GM18519 (cell line): ENCODE data around the gene ERCC2.

Experiments
- ATAC-seq: cut with Tn5 transposase; IDR thresholded peaks from one replicate; pipeline ENCODE4 v1.9.1; 2021; ENCODE audit warnings: mild to moderate bottlenecking, moderate library complexity; ENCODE audit not compliant: unreplicated experiment, low FRiP score

Gene ERCC2

GRCh38 chr19:45306518-45307027, 63.8 kb downstream of the ERCC2 start:
- ATAC-seq: no peak

GRCh38 chr19:45306040-45306439, 64.3 kb downstream of the ERCC2 start:
- ATAC-seq: no peak

- no peak for ATAC-seq
Measured at GRCh38 chr19:45305421-45305820, 65.0 kb downstream of the ERCC2 start.

- ATAC-seq: no peak
Measured at GRCh38 chr19:45305007-45305406, 65.4 kb downstream of the ERCC2 start.

GRCh38 chr19:45304141-45304926, 66.0 kb downstream of the ERCC2 start:
- ATAC-seq: no peak

GRCh38 chr19:45303269-45304060, 66.9 kb downstream of the ERCC2 start:
- ATAC-seq: no peak

- no peak for ATAC-seq
Measured at GRCh38 chr19:45302416-45302815, 68.0 kb downstream of the ERCC2 start.
